Small intestine (tissue), 7 donors: ENCODE data around the gene LAMB3. TPM values are rescaled to one million over a fixed set of nuclear protein-coding genes. Genes with fewer than 3 reads are reported as not detected.

ENCODE experiments used
- DNase-seq, 2 donors: peaks; one replicate each; pipeline versions ENCODE4 v3.0.0 to v3.0.0-alpha.2; 2013
- FAIRE-seq: peaks from 2 replicates; lab custom pipeline; 2012; peaks lifted over from hg19 to GRCh38; lab: Jason Lieb, UNC
- H3K27ac ChIP-seq, 3 donors: one replicate each; pipeline ENCODE4 v1.5.1; 2013; ENCODE audit warnings: low read length in 2 of 3, mild to moderate bottlenecking in 2 of 3, control low read depth in 1 of 3, inconsistent platforms in 1 of 3, low read depth in 1 of 3, moderate library complexity in 1 of 3
- H3K27me3 ChIP-seq, 3 donors: one replicate each; pipeline ENCODE4 v1.6.1; 2013; ENCODE audit warnings: low read length in 3 of 3, inconsistent platforms in 1 of 3; ENCODE audit not compliant: control insufficient read depth in 3 of 3, insufficient read depth in 3 of 3
- H3K36me3 ChIP-seq, 3 donors: one replicate each; pipeline ENCODE4 v1.6.1; 2013; ENCODE audit warnings: low read length in 3 of 3, inconsistent platforms in 1 of 3, low read depth in 1 of 3, mild to moderate bottlenecking in 1 of 3, moderate library complexity in 1 of 3; ENCODE audit not compliant: control insufficient read depth in 3 of 3, insufficient read depth in 2 of 3
- H3K4me1 ChIP-seq, 3 donors: one replicate each; pipeline ENCODE4 v1.6.1; 2013; ENCODE audit warnings: low read length in 2 of 3, inconsistent platforms in 1 of 3, low read depth in 1 of 3, mild to moderate bottlenecking in 1 of 3, moderate library complexity in 1 of 3; ENCODE audit not compliant: control insufficient read depth in 3 of 3, insufficient read depth in 2 of 3
- H3K4me3 ChIP-seq, 3 donors: one replicate each; pipeline ENCODE4 v1.5.1; 2013; ENCODE audit warnings: low read length in 3 of 3, control low read depth in 1 of 3, inconsistent platforms in 1 of 3, low read depth in 1 of 3, mild to moderate bottlenecking in 1 of 3, moderate library complexity in 1 of 3
- H3K9me3 ChIP-seq, 2 donors: one replicate each; pipeline ENCODE4 v1.6.1; 2013; ENCODE audit warnings: low read depth in 1 of 2, low read length in 1 of 2; ENCODE audit not compliant: control insufficient read depth in 2 of 2, insufficient read depth in 1 of 2
- WGBS, 3 donors: extraction: QIAGEN DNeasy Blood & Tissue Kit; methylation state at CpG; one replicate each; pipeline ENCODE4 v1.1.7; 2013; 5-methylcytosine and 5-hydroxymethylcytosine counted together
- polyA plus RNA-seq, 4 donors: library from polyadenylated mRNA; stranded (reverse) in 3 of 4; unstranded in 1 of 4; fragments of 200-250 nt in 3 of 4; fragments of 120-200 nt in 1 of 4; gene quantifications; one replicate each; pipeline versions ENCODE4 v1.2.1 to v1.2.3, GENCODE V29; 2013
- donor health status: healthy with polysubstance abuse.
- donor health status: control.
- donor health status: control.
- donor health status: Bipolar disorder and iron deficiency.
- donor health status: healthy.

The LAMB3 gene
- polyA plus RNA-seq, 4 donors: 33.8 to 218 (median 49.6) TPM

DNA sequence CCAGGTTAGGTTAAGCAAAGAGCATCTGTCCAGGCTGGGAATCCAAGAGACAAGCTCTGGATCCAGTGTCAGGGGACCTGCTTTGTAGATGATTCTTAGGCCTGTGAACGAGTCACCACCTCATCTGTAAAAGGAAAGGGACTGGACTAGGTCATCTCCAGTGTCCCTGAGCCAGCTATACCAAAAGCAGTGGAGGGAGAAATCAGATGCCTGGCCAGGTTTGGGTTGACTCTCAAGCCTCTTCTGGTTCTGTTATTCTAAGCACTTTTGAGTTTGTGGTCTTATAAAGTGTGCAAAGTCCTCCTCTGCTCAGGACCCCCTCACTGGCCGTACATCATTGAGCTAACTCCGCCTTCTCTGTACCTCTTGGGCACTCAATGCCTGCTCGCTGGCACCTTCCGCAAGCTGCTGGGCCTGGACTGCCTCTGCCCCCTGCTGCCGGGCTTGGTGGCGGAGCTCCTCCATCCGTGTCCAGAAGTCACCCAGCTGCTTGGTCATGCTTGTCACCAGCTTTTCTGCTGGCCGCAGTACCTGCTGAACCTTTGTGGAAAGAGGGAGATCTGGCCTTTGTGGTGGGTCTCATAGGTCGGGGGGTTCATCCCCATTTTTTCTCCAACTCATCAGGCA, 35.1 kb downstream of the LAMB3 start:
- peaks cover 0 to 28% (median 3%) of the 10 kb centered on the region in 3 donors for H3K4me1 ChIP-seq
- H3K4me3 ChIP-seq: no peak overlapping the region
- peaks cover 0 to 88% (median 25%) of the 10 kb centered on the region in 3 donors for H3K36me3 ChIP-seq
- no peak for DNase-seq
- H3K27ac ChIP-seq: no peak overlapping the region
- H3K27me3 ChIP-seq: no peaks in the 10 kb centered on the region
- no peaks in the 10 kb centered on the region for H3K9me3 ChIP-seq
- 90 to 95% (median 94%) methylated on average over 10 of the region's 10 CpGs for WGBS, 3 donors
- no peak for FAIRE-seq

DNA sequence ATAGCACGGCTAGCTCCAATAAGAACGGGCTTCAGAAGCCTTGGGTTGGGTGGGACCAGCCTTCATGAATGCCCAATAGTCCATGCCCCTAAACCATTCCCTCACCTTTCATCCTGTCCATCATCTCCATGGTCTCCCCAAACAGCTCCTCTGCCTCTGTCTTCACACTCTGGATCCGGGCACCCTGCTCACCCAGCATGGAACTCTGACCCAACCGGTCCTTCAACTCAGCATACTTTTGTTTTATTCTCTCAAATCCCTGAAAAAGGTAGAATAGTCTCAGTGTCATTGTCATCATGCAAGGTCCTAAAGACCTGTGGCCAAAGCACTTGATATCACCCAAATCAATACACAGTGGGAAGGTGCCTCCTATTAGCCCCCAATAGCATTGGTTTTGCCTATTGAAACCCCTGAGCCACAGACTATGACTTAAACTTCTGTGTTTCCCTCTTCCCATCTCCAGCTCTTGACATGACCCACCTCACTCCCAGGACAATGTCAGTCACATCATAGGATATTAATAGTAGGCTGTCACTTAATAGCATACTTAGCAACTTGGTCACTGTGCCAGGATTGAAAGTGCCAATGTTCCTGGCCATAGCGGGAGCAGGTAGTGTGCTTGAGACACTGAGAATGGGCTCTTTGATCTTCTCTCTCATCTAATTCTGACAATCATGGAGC, 35.7 kb downstream of the LAMB3 start:
- Histone ChIP-seq H3K4me3 (no peak overlapping the region), H3K27me3 (no peaks in the 10 kb centered on the region), H3K4me1 (peaks cover 0 to 22% (median 3%) of the 10 kb centered on the region in 3 donors), H3K27ac (no peak overlapping the region), H3K36me3 (peaks cover 0 to 81% (median 25%) of the 10 kb centered on the region in 3 donors), H3K9me3 (no peaks in the 10 kb centered on the region)
- no peak for FAIRE-seq
- DNase-seq: no peak
- 93 to 96% (median 95%) methylated on average over 5 of the region's 5 CpGs for WGBS, 3 donors

GRCh38 chr1:209614906-209615305, 37.3 kb downstream of the LAMB3 start:
- Histone ChIP-seq H3K4me1 (peaks cover 0 to 12% (median 3%) of the 10 kb centered on the region in 3 donors), H3K27me3 (no peaks in the 10 kb centered on the region), H3K27ac (no peak overlapping the region), H3K9me3 (no peaks in the 10 kb centered on the region), H3K36me3 (peaks cover 0 to 72% (median 23%) of the 10 kb centered on the region in 3 donors), H3K4me3 (no peak overlapping the region)
- FAIRE-seq (no peak), DNase-seq (no peak)
- WGBS, 3 donors: 96 to 98% (median 97%) methylated on average over 5 of the region's 5 CpGs

DNA sequence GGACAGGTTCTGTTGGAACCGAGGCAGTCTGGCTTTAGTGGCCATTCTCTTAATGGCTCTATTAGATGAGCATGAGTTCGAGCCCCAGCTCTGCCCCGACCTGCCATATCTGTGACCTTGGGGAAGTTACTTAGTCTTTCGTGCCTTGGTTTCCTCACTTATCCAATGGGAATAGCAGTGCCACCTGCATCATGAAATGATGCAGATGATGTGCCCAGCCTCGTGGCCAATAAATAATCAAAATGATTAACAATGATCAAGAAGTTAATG, 38.1 kb downstream of the LAMB3 start:
- 87 to 89% (median 88%) methylated on average over 5 of the region's 5 CpGs for WGBS, 3 donors

DNA sequence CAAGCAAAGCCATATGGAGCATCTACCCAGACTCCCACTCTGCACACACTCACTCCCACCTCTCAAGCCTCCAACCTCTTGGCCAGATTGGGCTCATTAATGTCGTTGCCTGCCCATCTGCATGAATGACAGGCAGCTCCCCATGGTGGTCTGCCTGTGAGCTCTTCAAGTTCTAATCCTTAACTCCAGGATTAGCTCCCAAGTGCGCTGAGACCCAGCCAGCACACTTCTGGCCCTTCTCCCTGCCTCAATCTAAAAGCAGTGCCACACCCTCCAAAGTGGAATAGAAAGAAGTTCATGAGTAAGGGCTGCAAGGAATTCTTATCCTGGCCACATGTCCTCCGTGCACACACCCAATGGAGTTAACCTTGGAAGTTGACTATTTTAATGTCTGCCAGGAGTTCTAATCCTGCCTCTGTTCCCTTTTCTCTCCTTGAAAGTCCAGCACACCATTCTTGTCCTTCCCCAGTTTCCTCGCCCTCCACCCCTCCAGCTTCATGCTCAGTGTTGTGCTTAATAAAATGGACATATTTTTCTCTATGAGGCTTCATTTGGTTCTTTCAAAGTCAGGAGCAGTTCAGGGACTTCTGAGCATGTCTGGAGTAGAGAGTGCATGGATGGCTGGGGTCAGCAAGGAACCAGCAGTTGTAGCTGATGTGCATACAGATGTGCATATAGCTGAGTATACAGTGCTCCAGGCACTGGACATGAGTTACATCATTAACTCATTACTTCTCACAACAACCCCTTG, 38.6 kb downstream of the LAMB3 start:
- H3K36me3 ChIP-seq: peaks cover 0 to 63% (median 23%) of the 10 kb centered on the region in 3 donors
- FAIRE-seq (no peak), DNase-seq (no peak)
- WGBS, 3 donors: 65 to 73% (median 71%) methylated on average over 4 of the region's 4 CpGs
- no peak overlapping the region for H3K27ac ChIP-seq
- no peaks in the 10 kb centered on the region for H3K9me3 ChIP-seq
- H3K4me1 ChIP-seq: peaks cover 0 to 1% (median under 1%) of the 10 kb centered on the region in 3 donors
- H3K4me3 ChIP-seq: no peak overlapping the region
- no peaks in the 10 kb centered on the region for H3K27me3 ChIP-seq

More for the DNA sequence above, 38.1 kb downstream of the LAMB3 start:
- Histone ChIP-seq H3K27ac (no peak overlapping the region), H3K36me3 (peaks cover 0 to 68% (median 23%) of the 10 kb centered on the region in 3 donors), H3K9me3 (no peaks in the 10 kb centered on the region), H3K27me3 (no peaks in the 10 kb centered on the region), H3K4me3 (no peak overlapping the region), H3K4me1 (peaks cover 0 to 6% (median 3%) of the 10 kb centered on the region in 3 donors)
- FAIRE-seq (no peak), DNase-seq (no peak)

DNA sequence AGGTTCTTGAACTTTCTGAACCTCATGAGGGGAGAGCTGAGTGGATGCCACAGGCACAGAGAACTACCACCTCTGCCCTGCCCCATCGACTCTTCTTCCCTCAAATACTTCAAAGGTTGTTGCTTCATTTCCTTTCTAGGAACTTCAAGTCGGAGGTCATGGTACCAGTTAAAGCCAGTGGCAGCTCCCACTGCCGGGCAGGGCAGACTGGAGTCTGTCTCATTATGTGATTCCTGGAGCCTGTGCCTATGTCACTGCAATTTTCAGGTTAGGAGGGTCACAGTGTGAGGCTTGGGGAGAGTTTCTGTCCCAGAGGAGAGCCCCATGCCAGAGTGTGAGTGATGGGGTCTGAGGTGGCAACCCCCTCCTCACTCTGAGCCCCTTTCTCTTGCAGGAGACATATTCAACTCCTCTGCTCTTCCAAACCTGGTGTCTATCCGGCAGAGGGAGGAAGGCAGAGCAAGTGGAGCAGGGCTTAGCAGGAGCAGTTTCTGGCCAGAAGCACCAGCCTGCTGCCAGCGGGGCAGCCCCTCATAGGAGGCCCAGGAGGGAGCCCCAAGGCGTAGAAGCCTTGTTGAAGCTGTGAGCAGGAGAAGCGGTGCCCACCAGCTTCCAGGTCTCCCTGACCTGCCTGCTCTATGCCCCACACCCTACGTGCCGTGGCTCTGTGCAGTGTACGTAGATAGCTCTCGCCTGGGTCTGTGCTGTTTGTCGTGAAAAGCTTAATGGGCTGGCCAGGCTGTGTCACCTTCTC, 39.4 kb downstream of the LAMB3 start:
- no peaks in the 10 kb centered on the region for H3K27me3 ChIP-seq
- FAIRE-seq: no peak
- H3K4me3 ChIP-seq: no peak overlapping the region
- no peaks in the 10 kb centered on the region for H3K4me1 ChIP-seq
- no peak overlapping the region for H3K27ac ChIP-seq
- H3K9me3 ChIP-seq: no peaks in the 10 kb centered on the region
- DNase-seq: no peak
- peaks cover 0 to 56% (median 22%) of the 10 kb centered on the region in 3 donors for H3K36me3 ChIP-seq
- 81 to 82% (median 82%) methylated on average over 12 of the region's 12 CpGs for WGBS, 3 donors

- H3K4me1 ChIP-seq: no peaks in the 10 kb centered on the region
- peaks cover 0 to 47% (median 17%) of the 10 kb centered on the region in 3 donors for H3K36me3 ChIP-seq
- no peaks in the 10 kb centered on the region for H3K27me3 ChIP-seq
- H3K27ac ChIP-seq: no peak overlapping the region
- WGBS, 3 donors: 87 to 89% (median 88%) methylated on average over 13 of the region's 13 CpGs
- H3K9me3 ChIP-seq: no peaks in the 10 kb centered on the region
- no peak for DNase-seq
- H3K4me3 ChIP-seq: no peak overlapping the region
- no peak for FAIRE-seq
Measured at GRCh38 chr1:209611771-209612570, 40.3 kb downstream of the LAMB3 start.
